SK-MEL-5 (cell line): ENCODE measurements around the gene SLC5A4. TPM values are rescaled to one million over a fixed set of nuclear protein-coding genes. Genes with fewer than 3 reads are reported as not detected.
"Not testable (repeated sequence)": the region's sequence is repeated elsewhere in the genome, so short reads cannot be mapped to it uniquely, and the experiment has no call there.

Experiments used
- DNase-seq: peaks from one replicate; pipeline ENCODE4 v3.0.0-alpha.2; 2016; ENCODE audit warnings: low read depth, low spot score
- in situ Hi-C: cut with HindIII; loops from 2 replicates; pipeline ENCODE4 v1.10.0; 2016; ENCODE audit warnings: low sequenced_read_pairs, high pct_unique_total_duplicates, low pct_unique_long_range_greater_than_20kb
- polyA plus RNA-seq, 2 experiments: library from polyadenylated mRNA; depleted of rRNA; stranded (reverse); fragments of >200 nt; gene quantifications; 2 replicates each; pipeline ENCODE4 v1.2.3, GENCODE V29; 2015
- total RNA-seq: library from RNA; depleted of rRNA; stranded (reverse); fragments of >200 nt; shearing (Covaris generic); gene quantifications from 2 replicates; pipeline ENCODE4 v1.2.3, GENCODE V29; 2014; rRNA removed

Gene SLC5A4
- total RNA-seq = 134 and 146 TPM in 2 replicates
- polyA plus RNA-seq (2015; cell fraction: cytosol; rRNA removed) = 40.4 and 57.4 TPM in 2 replicates
- polyA plus RNA-seq (2015; cell fraction: nucleus; rRNA removed) = 92.2 and 110 TPM in 2 replicates

DNA sequence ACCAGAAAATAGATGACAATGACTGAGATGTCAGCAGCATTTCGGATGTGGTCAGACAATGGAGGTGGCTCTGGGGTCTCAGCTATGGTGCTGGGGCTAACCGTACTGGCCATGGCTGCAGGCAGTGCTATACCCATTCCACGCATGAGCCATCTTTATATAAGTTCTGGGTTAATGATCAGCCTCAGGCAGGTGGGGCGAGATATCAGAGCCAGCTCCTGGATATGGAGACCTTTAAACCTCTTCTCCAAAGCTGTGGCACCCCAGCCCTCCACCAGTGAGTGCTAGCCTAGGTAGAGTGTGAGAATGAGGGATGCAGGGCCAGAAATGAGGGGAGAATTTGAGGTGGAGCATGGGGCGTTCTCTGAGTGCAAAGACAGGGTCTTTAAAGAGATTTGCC lies at the start of gene SLC5A4:
TSS of gene SLC5A4 (minus strand) at position 131 of the 400 bp plus-strand sequence. CDS start at position 113, 18 bp downstream.
- no peak for DNase-seq
- in situ Hi-C loops = no loop called here

GRCh38 chr22:32293921-32294320 lies 38.8 kb upstream of the SLC5A4 start:
- DNase-seq, in situ Hi-C loops: not testable (repeated sequence)

DNA sequence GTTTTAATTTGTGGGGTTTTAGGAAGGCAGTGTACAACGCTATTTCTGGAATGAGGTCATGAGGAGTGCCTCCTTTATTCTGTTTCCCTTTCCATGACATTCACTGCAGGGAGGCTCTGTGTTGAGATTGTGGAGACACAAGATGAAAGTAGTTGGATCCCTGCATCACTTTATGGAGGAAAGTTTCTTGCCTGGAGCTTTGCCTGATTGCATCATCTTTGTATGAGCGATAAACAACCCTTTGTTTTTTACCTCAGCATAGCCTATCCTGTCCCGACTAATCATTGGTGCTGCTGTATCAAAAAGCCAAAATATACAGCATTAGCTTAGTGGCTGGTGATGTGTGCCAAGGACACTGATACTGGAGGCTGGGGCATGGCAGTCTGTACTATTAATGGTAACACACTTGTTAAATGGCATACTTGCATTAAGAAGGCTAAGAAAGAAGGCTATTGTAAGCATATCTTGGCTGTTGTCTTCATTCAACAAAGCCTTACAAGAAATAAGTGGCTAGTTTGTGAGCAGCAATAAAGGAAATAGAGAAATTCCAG lies 31.2 kb upstream of the SLC5A4 start:
- in situ Hi-C loops = no loop called here

GRCh38 chr22:32281072-32281471 lies 25.9 kb upstream of the SLC5A4 start:
- no peak for DNase-seq
- in situ Hi-C loops = no loop called here

More for the DNA sequence above, 31.2 kb upstream of the SLC5A4 start:
- peak; percentile 64 for DNase-seq

DNA sequence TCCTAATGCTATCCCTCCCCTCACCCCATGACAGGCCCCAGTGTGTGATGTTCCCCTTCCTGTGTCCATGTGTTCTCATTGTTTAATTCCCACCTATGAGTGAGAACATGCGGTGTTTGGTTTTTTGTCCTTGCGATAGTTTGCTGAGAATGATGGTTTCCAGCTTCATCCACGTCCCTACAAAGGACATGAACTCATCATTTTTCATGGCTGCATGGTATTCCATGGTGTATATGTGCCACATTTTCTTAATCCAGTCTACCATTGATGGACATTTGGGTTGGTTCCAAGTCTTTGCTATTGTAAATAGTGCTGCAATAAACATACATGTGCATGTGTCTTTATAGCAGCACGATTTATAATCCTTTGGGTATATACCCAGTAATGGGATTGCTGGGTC lies 20.2 kb upstream of the SLC5A4 start:
- DNase-seq, in situ Hi-C loops: not testable (repeated sequence)

DNA sequence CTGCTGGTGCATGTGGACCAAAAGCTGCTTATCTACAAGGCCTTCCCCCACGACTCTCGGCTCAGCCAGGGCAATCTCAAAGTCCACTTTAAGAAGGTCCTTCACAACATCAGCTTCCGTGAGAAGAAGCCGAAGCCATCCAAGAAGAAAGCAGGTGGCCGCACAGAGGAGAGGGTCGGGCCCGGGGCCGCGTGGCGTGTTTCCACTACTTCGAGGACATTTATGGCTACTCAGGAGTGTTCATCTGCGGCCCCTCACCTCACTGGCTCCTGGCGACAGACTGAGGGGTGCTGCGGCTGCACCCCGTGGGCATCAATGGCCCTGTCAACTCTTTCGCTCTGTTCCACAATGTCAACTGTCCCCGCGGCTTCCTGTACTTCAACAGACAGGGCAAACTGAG lies 16.2 kb upstream of the SLC5A4 start:
- no peak for DNase-seq
- in situ Hi-C loops = no loop called here

- no peak for DNase-seq
- in situ Hi-C loops = no loop called here
Measured at GRCh38 chr22:32270641-32271369, 15.7 kb upstream of the SLC5A4 start.

- in situ Hi-C loops = no loop called here
- DNase-seq = no peak
Measured at GRCh38 chr22:32269316-32269715, 14.2 kb upstream of the SLC5A4 start.

GRCh38 chr22:32267011-32267410 lies 11.9 kb upstream of the SLC5A4 start:
- DNase-seq = no peak
- in situ Hi-C loops = no loop called here

DNA sequence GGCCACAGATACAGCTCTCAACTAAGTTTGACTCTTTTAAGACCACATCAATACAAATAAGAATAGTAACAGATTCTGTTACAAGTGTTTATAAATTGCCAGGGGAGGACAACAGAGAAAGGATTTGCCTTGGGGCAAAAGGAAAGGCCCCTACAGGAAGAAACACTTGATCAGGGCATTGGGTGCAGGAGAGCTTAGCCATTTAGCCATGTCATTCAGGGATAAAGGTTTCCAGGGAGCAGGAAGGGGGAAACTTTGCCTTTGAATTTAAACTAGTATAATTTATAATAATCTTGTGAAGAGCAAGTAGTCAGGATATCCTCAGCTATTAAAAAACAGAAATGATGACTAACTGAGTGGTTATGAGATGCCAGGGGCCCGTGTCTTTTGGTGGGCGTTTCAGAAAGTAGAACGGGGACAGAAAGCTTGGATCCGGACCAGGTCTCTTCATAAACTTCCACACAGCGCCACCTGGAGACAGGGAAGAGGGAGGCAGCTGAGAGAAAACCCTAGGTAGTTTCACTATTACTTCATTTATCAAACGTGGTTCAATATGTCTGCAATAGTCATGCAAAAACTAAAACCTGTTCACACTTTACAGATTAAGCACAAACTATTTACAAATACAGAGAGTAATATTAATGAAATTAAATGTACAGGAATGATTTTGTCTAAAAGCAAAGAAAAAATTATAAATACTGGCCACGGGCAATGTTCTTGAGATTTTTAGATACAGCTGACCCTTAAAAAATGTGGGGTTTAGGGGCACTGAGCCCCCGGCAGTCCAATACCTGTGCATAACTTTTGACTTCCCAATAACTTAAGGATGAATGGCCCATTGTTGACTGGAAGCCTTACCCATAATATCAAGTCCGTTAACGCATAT lies 11.0 kb upstream of the SLC5A4 start:
- in situ Hi-C loops = no loop called here
- peak; percentile 94 for DNase-seq

GRCh38 chr22:32263678-32264077 lies 8.5 kb upstream of the SLC5A4 start:
- in situ Hi-C loops, DNase-seq: not testable (repeated sequence)

DNA sequence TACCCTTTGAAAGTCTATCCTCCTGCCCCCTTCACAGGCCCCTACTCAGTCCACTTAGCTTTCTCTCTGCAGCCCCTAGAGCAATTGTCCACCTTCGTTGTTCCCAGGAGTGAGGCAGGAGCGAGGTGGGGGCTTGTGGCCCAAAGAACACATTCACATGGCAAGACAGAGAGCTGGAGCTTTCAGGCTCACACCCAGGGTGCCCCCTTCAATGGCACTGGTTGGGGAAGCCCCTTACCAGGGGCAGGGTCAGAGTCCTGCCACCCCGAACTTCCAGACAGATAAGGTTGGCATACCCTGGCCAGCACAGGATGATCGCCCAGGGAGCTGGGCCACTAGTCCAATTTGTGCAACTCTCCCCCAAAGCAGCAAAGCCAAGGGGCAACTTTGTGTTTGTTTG lies 6.2 kb upstream of the SLC5A4 start:
- in situ Hi-C loops = no loop called here
- DNase-seq = no peak

DNA sequence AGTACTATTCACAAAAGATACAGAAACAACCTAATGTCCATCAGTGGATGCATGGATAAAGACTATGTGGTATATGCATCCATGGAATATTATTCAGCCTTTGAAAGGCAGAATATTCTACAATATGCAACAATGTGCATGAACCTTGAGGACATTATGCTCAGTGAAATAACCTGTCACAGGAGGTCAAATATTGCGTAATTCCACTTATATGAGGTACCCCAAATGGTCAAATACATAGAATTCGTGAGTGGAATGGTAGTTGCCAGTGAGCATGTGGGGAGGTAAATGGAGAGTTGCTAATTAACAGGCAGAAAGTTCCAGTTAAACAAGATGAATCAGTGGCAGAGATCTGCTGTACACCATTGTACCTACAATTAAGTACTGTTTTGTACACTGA lies 3.6 kb upstream of the SLC5A4 start:
- DNase-seq = no peak
- in situ Hi-C loops = no loop called here

DNA sequence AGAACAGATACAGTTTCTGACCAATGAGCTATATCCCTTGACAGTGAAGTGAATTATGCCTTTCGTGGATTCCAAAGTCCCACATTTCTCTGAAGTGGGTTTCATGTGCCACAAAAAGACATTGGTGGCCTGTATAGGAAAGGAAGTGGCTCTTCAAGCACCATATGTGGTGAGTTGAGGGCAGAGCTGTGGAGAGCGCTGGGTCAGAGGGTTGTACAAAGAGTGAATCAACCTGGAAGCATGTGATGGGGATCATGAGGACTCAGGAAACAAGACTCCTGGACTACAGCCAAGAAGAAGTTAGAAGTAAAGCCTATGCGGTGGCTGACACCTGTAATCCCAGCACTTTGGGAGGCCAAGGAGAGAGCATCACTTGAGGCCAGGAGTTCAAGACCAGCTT lies 579 bp upstream of the SLC5A4 start:
- in situ Hi-C loops = no loop called here

GRCh38 chr22:32249231-32249630 lies 5.9 kb downstream of the SLC5A4 start:
- no peak for DNase-seq

More for the DNA sequence above, 579 bp upstream of the SLC5A4 start:
- DNase-seq = peak; percentile 23

GRCh38 chr22:32248276-32248675 lies 6.9 kb downstream of the SLC5A4 start:
- no peak for DNase-seq
- in situ Hi-C loops = no loop called here

More at GRCh38 chr22:32249231-32249630, 5.9 kb downstream of the SLC5A4 start:
- in situ Hi-C loops = no loop called here

DNA sequence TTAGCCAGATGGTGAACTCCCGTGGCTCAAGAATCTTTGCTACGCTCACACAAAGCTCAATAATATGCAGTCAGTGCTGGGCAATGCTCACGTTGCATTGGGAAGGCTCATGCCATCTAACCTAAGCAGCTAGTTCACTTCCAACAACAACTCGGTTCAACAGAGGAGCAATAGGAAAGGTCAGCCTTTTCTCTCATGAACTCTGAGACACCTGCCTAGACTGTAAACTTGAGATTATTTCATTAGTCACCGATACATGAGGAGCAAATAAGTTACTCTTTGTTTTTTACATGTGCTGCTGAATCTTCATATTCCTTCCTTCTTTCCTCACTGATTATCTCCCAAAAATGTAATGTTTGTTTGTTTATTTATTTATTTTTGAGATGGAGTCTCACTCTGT lies 9.0 kb downstream of the SLC5A4 start:
- no peak for DNase-seq
- in situ Hi-C loops = no loop called here

- DNase-seq = no peak
Measured at GRCh38 chr22:32245042-32245441, 10.1 kb downstream of the SLC5A4 start.

More at GRCh38 chr22:32245042-32245441, 10.1 kb downstream of the SLC5A4 start:
- in situ Hi-C loops = no loop called here
